H1 (cell line): ENCODE data around the gene DFFA. TPM values are rescaled to one million over a fixed set of nuclear protein-coding genes. Genes with fewer than 3 reads are reported as not detected.

Experiments
- CTCF ChIA-PET: fragments of 300-600 bp; sonication (Branson Sonifier 250); formaldehyde crosslinking; loops from one replicate; lab custom pipeline; 2021; ENCODE audit not compliant: partially characterized antibody; lab: Charles Lee
- POLR2A ChIA-PET: fragments of 300-600 bp; sonication (Branson Sonifier 250); formaldehyde crosslinking; loops from one replicate; lab custom pipeline; 2021; ENCODE audit warnings: inconsistent platforms; ENCODE audit not compliant: partially characterized antibody; lab: Charles Lee
- DNase-seq, 2 experiments: peaks; one replicate each; pipeline versions ENCODE4 v3.0.0 to v3.0.0-alpha.2; 2010 to 2022; ENCODE audit warnings: low spot score in 2 of 2, low read depth in 1 of 2, mixed read lengths in 1 of 2
- FAIRE-seq: peaks from 2 replicates; lab custom pipeline; 2011; peaks lifted over from hg19 to GRCh38; lab: Jason Lieb, UNC
- H2AFZ ChIP-seq: 2 replicates; pipeline ENCODE4 v1.8.1; 2012; ENCODE audit warnings: low read length, inconsistent platforms
- H2AK5ac ChIP-seq: 2 replicates; pipeline ENCODE4 v1.6.1; 2013; ENCODE audit warnings: low read depth, low read length
- H2BK120ac ChIP-seq: replicated peaks from 2 replicates; pipeline ENCODE3; 2013; ENCODE audit warnings: low read depth, low read length, inconsistent platforms
- H2BK12ac ChIP-seq: 2 replicates; pipeline ENCODE4 v1.6.1; 2013; ENCODE audit warnings: low read depth, low read length
- H2BK15ac ChIP-seq: 2 replicates; pipeline ENCODE4 v1.6.1; 2013; ENCODE audit warnings: low read length
- H2BK20ac ChIP-seq: 2 replicates; pipeline ENCODE4 v1.6.1; 2013; ENCODE audit warnings: low read length
- H2BK5ac ChIP-seq: 2 replicates; pipeline ENCODE4 v1.6.1; 2013; ENCODE audit warnings: low read depth, low read length
- H3K14ac ChIP-seq: 2 replicates; pipeline ENCODE4 v1.6.1; 2013; ENCODE audit warnings: inconsistent platforms; ENCODE audit not compliant: insufficient read length
- H3K18ac ChIP-seq: 2 replicates; pipeline ENCODE4 v1.6.1; 2013; ENCODE audit warnings: low read length; ENCODE audit errors: extremely low read depth
- H3K23ac ChIP-seq: 2 replicates; pipeline ENCODE4 v1.6.1; 2013; ENCODE audit warnings: inconsistent platforms; ENCODE audit not compliant: insufficient read length
- H3K23me2 ChIP-seq: 2 replicates; pipeline ENCODE4 v1.6.1; 2013; ENCODE audit warnings: low read depth, low read length
- H3K27ac ChIP-seq: 2 replicates; pipeline ENCODE4 v1.6.1; 2011; ENCODE audit warnings: low read depth, low read length, inconsistent platforms
- H3K27me3 ChIP-seq, 4 experiments: replicated peaks in 1 of 4; 1 replicate in 1 of 4; 2 replicates in 3 of 4; pipeline versions ENCODE4 v1.6.1 to v1.8.1; 2011 to 2013; ENCODE audit warnings: low read length in 3 of 4, mild to moderate bottlenecking in 3 of 4, inconsistent platforms in 2 of 4, mixed read lengths in 2 of 4, moderate library complexity in 1 of 4; ENCODE audit not compliant: control insufficient read depth in 3 of 4, insufficient read depth in 3 of 4; ENCODE audit errors: extremely low read depth in 1 of 4
- H3K36me3 ChIP-seq, 4 experiments: 2 replicates each; pipeline versions ENCODE4 v1.6.1 to v1.8.1; 2011 to 2013; ENCODE audit warnings: mild to moderate bottlenecking in 4 of 4, low read length in 3 of 4, moderate library complexity in 2 of 4, control low read depth in 1 of 4, inconsistent platforms in 1 of 4; ENCODE audit not compliant: insufficient read depth in 4 of 4, control insufficient read depth in 2 of 4
- H3K4ac ChIP-seq: replicated peaks from 2 replicates; pipeline ENCODE3; 2013; ENCODE audit warnings: low read length, low read depth, mixed read lengths, inconsistent platforms; ENCODE audit not compliant: insufficient read length
- H3K4me1 ChIP-seq, 4 experiments: replicated peaks in 1 of 4; 1 replicate in 1 of 4; 2 replicates in 3 of 4; pipeline versions ENCODE4 v1.6.1 to v1.8.1; 2011 to 2013; ENCODE audit warnings: low read length in 3 of 4, inconsistent platforms in 2 of 4, mixed read lengths in 1 of 4; ENCODE audit not compliant: insufficient read depth in 4 of 4, control insufficient read depth in 3 of 4
- H3K4me2 ChIP-seq, 2 experiments: 2 replicates each; pipeline versions ENCODE4 v1.6.1 to v1.8.1; 2011 to 2013; ENCODE audit warnings: low read depth in 2 of 2, low read length in 2 of 2, control low read depth in 1 of 2, inconsistent platforms in 1 of 2, mild to moderate bottlenecking in 1 of 2; ENCODE audit not compliant: insufficient read depth in 1 of 2
- H3K4me3 ChIP-seq, 4 experiments: fragments of 200-600, 300-600 bp in 1 of 4; sonication (generic), shearing (Covaris generic), sonication (Bioruptor Twin) in 1 of 4; 2 replicates each; pipeline versions ENCODE4 v1.5.1 to v1.8.1; 2011 to 2016; ENCODE audit warnings: low read length in 4 of 4, low read depth in 3 of 4, control low read depth in 2 of 4, inconsistent platforms in 2 of 4, mild to moderate bottlenecking in 2 of 4, mixed read lengths in 1 of 4, moderate library complexity in 1 of 4; ENCODE audit not compliant: insufficient read depth in 2 of 4; ENCODE audit errors: extremely low read depth in 1 of 4
- H3K56ac ChIP-seq: replicated peaks from 2 replicates; pipeline ENCODE3; 2013; ENCODE audit warnings: low read depth, mild to moderate bottlenecking, mixed read lengths, low read length, inconsistent platforms; ENCODE audit not compliant: insufficient read length
- H3K79me1 ChIP-seq: 2 replicates; pipeline ENCODE4 v1.6.1; 2013; ENCODE audit warnings: low read depth, low read length, control low read depth
- H3K79me2 ChIP-seq, 2 experiments: 2 replicates each; pipeline versions ENCODE4 v1.6.1 to v1.8.1; 2012 to 2013; ENCODE audit warnings: low read length in 2 of 2, mild to moderate bottlenecking in 2 of 2, inconsistent platforms in 1 of 2; ENCODE audit not compliant: insufficient read depth in 2 of 2, control insufficient read depth in 1 of 2
- H3K9ac ChIP-seq, 4 experiments: replicated peaks in 1 of 4; 1 replicate in 1 of 4; 2 replicates in 3 of 4; pipeline versions ENCODE4 v1.6.1 to v1.8.1; 2011 to 2013; ENCODE audit warnings: low read depth in 3 of 4, low read length in 3 of 4, control low read depth in 2 of 4, mild to moderate bottlenecking in 2 of 4, moderate library complexity in 2 of 4, inconsistent platforms in 1 of 4; ENCODE audit errors: extremely low read depth in 1 of 4
- H3K9me3 ChIP-seq, 2 experiments: 2 replicates each; pipeline versions ENCODE4 v1.6.1 to v1.8.1; 2012 to 2013; ENCODE audit warnings: mild to moderate bottlenecking in 2 of 2, moderate library complexity in 2 of 2, control low read depth in 1 of 2, inconsistent platforms in 1 of 2, low read depth in 1 of 2, low read length in 1 of 2, mixed read lengths in 1 of 2; ENCODE audit not compliant: insufficient read depth in 2 of 2
- H4K20me1 ChIP-seq, 2 experiments: replicated peaks in 1 of 2; 2 replicates each; pipeline versions ENCODE3 to v1.8.1; 2011 to 2013; ENCODE audit warnings: inconsistent platforms in 2 of 2, low read length in 2 of 2, mild to moderate bottlenecking in 1 of 2; ENCODE audit not compliant: insufficient read depth in 2 of 2, control insufficient read depth in 1 of 2
- H4K5ac ChIP-seq: 2 replicates; pipeline ENCODE4 v1.6.1; 2013; ENCODE audit warnings: low read length, low read depth, mixed read lengths, inconsistent platforms; ENCODE audit not compliant: insufficient read length
- H4K8ac ChIP-seq: 2 replicates; pipeline ENCODE4 v1.8.0; 2013; ENCODE audit warnings: mild to moderate bottlenecking, moderate library complexity, low read length, inconsistent platforms; ENCODE audit not compliant: insufficient read depth; ENCODE audit errors: extremely low read depth
- H4K91ac ChIP-seq: replicated peaks from 2 replicates; pipeline ENCODE3; 2013; ENCODE audit warnings: low read length, mixed read lengths, inconsistent platforms; ENCODE audit not compliant: insufficient read length
- EGR1 ChIP-seq: IDR thresholded peaks from 2 replicates; pipeline ENCODE4 v1.6.1; 2011; ENCODE audit warnings: low read depth, low read length, borderline replicate concordance
- NRF1 ChIP-seq: IDR thresholded peaks from 2 replicates; pipeline ENCODE4 v1.6.1; 2011; ENCODE audit warnings: mild to moderate bottlenecking, low read depth, low read length, improper control_type of control experiment
- SAP30 ChIP-seq: fragments of 300-600 bp; sonication (generic); IDR thresholded peaks from 2 replicates; pipeline ENCODE4 v1.7.1; 2012; ENCODE audit warnings: low read length, moderate library complexity, mild to moderate bottlenecking, inconsistent platforms; ENCODE audit not compliant: insufficient read depth, insufficient replicate concordance
- TEAD4 ChIP-seq: IDR thresholded peaks from 2 replicates; pipeline ENCODE4 v1.6.1; 2012; ENCODE audit warnings: low read depth, low read length, inconsistent platforms, mixed read lengths
- WGBS, 2 experiments: shearing (Covaris generic) in 1 of 2; methylation state at CpG; one replicate each; pipeline versions ENCODE4 v1.1.6 to v1.1.7; 2013 to 2015; ENCODE audit warnings: low lambda C conversion rate in 2 of 2, mixed read lengths in 2 of 2, inconsistent platforms in 1 of 2, low coverage in 1 of 2, missing lambda C conversion rate in 1 of 2; ENCODE audit not compliant: insufficient replicate concordance in 2 of 2, insufficient coverage in 1 of 2, insufficient read length in 1 of 2; ENCODE audit errors: extremely low coverage in 1 of 2, missing lambda C conversion rate in 1 of 2; 5-methylcytosine and 5-hydroxymethylcytosine counted together
- polyA plus RNA-seq, 7 experiments: library from polyadenylated mRNA; depleted of rRNA in 3 of 7; stranded (reverse) in 5 of 7; unstranded in 2 of 7; fragments of >200 nt in 5 of 7; fragments of 200-250 nt in 2 of 7; gene quantifications; 1 replicate in 5 of 7; 2 replicates in 1 of 7; 4 replicates in 1 of 7; pipeline versions ENCODE4 v1.2.1 to v1.2.3, GENCODE V29; 2011 to 2013; ENCODE audit warnings: missing spikeins in 2 of 7, mixed read lengths in 2 of 7
- total RNA-seq: library from RNA; stranded (reverse); fragmentation: NEBNext Ultra II Directional; extraction: Animal tissue kit (Norgen Biotek cat#: 25700); gene quantifications from 2 replicates; pipeline ENCODE4 v1.2.1, GENCODE V29; 2021

The DFFA gene
- total and polyA plus RNA-seq, 2 of the 8 experiments (the other 6 are each of a cell fraction or from before 2014, with no cell fraction given) = 34.3 to 79.9 TPM

- Histone ChIP-seq H3K4ac (no peak overlapping the region), H2BK12ac (no peak overlapping the region), H3K79me1 (peaks cover 15% of the 10 kb centered on the region), H2BK15ac (peak overlapping the region; percentile 1; the same call in 1 of the 2 replicates), H2AK5ac (no peak overlapping the region), H4K91ac (peak overlapping the region; percentile 30), H3K4me3 (no peak overlapping the region), H4K8ac (no peak overlapping the region; the same call in 1 of the 2 replicates), H4K20me1 (peaks cover 0 to 8% of the 10 kb centered on the region in 2 experiments), H3K18ac (peak overlapping the region; percentile 53; the same call in 1 of the 2 replicates), H3K9me3 (no peaks in the 10 kb centered on the region), H2AFZ (no peak overlapping the region), H3K79me2 (peaks cover 0 to 39% of the 10 kb centered on the region in 2 experiments; a peak in 1 of 4 replicates), H3K4me2 (peak overlapping the region; percentile 2 to 22; a peak in 1 of 4 replicates), H3K23me2 (no peaks in the 10 kb centered on the region; the same call in 1 of the 2 replicates), H3K27ac (no peak overlapping the region), H3K23ac (no peak overlapping the region), H3K9ac (no peak overlapping the region), H3K4me1 (peaks cover 12 to 21% (median 18%) of the 10 kb centered on the region in 4 experiments), H2BK120ac (no peak overlapping the region), H2BK5ac (no peak overlapping the region; the same call in 1 of the 2 replicates), H3K56ac (no peak overlapping the region), H2BK20ac (no peak overlapping the region), H3K14ac (no peak overlapping the region), H3K27me3 (no peaks in the 10 kb centered on the region), H4K5ac (no peak overlapping the region), H3K36me3 (no peaks in the 10 kb centered on the region)
- DNase-seq (no peak), FAIRE-seq (no peak)
- 81% methylated on average over 8 of the region's 8 CpGs; no CpG with 5 or more reads in 1 of the 2 experiments for WGBS, 2 experiments
- ChIA-PET POLR2A (interaction anchor here (0.6 to 1.3 kb wide), 2 partner anchors 8 to 362 kb away, joined by 3 to 4 read pairs; no protein-coding TSS in a partner anchor), CTCF (interaction anchor here (9.4 kb wide), 1 partner anchor 9 kb away, joined by 58 read pairs; no protein-coding TSS in a partner anchor)
- TF ChIP-seq TEAD4 = no peak
- TF ChIP-seq EGR1 = no peak
- no peak for TF ChIP-seq SAP30
- no peak for TF ChIP-seq NRF1
Observed at GRCh38 chr1:10516925-10517676, 44.8 kb upstream of the DFFA start.
